NCI-H510A (cell line): ENCODE data around the gene MFAP3L.

ENCODE experiments used
- DNase-seq: peaks from one replicate; lab custom pipeline; 2025; lab: John Stamatoyannopoulos, UW

The MFAP3L gene

GRCh38 chr4:170022211-170022610 is 4.0 kb downstream of the MFAP3L start:
- DNase-seq: no peak

DNA sequence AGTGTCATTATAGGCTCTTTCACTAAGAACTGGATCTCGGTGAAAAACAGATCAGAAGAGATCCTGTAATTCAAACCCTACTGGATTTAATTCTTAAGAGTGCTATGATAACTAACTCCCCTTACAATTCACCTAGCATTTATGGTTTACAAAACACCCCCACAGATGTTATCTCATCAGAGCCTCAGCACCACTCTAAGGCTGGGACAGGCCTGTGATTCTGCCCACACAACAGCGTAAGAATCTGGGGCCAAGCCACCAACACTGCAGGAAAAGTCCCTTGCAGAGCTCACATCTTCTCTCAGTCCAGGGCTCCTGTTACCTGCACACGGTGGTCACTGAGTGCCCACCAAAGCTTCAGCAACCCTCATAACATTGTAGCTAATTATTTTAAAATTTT is 8.9 kb downstream of the MFAP3L start:
- DNase-seq: no peak

DNA sequence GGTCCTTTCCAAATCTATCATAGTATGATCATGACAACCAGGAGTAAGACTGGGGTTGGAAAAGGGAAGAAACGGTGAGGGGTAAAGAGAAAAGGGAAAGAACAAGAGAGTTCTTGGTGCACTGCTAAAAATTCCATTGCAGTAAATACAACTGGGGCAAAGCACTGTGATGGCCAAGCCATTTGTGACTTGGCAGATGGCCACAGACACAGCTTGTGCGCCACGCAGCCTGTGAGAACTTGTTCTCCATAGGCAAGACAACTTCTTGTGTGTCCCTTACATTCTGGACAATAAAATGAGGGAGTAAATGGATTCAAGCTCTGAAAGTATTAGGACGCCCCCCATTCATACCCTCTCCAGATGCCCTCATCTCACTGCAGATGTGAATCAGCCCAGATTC is 10.9 kb downstream of the MFAP3L start:
- no peak for DNase-seq

DNA sequence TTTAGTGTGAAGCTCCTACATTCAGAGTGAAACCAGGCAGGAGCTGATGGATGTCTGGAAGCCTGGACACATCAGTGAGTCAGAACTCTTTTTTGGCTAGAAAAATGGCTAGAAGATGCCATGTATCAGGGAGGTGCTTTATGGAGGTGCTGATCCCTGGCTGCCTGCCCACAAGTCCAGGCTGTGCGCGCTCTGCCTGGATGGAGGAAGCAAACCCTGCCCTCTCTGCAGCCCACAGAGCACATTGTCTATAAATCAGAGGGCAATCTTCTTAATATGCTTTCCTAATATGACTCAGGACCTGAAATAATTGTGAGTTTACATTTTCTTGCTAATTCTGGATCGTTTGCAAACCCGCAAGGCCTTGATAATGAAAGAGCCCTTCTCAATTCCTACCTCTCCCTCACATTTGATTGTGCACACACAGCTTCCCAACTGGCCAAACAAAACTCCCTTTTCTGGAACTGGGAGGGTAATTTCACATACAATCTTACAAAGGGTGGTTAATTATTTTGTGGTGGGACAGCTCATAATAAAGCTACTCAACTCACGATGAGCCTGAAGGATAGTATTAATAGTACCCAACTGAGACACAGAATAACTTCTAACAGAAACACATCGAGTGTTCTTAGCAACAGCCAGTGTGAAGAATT is 11.7 kb downstream of the MFAP3L start:
- no peak for DNase-seq

- no peak for DNase-seq
Measured at GRCh38 chr4:170012629-170012958, 13.6 kb downstream of the MFAP3L start.

GRCh38 chr4:170011921-170012628 is 14.1 kb downstream of the MFAP3L start:
- DNase-seq: no peak

DNA sequence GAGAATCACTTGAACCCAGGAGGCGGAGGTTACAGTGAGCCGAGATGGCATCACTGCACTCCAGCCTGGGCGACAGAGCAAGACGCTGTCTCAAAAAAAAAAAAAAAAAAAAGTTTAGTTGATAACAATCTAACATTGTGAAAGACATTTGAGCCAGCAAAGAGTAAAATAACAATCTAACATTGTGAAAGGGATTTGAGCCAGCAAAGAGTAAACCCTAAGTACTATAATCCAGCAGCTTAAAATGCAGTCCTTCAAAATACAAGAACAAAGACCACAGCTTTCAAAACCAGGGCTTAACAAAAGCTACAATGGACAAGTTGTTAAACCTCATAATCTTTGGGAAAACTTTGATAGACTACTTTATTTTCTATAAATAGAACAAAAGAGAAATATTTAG is 16.9 kb downstream of the MFAP3L start:
- no peak for DNase-seq

- no peak for DNase-seq
Measured at GRCh38 chr4:170008801-170009200, 17.4 kb downstream of the MFAP3L start.

- DNase-seq: no peak
Measured at GRCh38 chr4:170008371-170008770, 17.8 kb downstream of the MFAP3L start.

DNA sequence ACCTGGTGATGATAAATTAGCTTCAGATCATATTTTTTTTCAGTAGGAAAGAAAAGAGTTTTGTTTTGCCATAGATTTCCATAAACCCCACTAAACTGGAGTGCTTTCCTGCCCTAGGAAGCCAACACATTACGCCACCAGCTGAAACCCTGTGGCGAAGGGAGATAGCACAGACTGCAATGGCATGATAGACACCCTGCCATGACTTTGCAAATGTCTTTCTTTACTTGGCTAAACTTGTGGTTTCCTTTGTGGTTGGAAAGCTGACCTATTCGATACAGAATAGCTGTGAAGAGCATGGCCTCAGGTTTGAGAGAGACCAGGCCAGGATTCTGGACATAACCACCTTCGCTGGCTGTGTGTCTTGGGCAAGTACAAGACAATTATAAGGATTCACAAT is 19.1 kb downstream of the MFAP3L start:
- no peak for DNase-seq

DNA sequence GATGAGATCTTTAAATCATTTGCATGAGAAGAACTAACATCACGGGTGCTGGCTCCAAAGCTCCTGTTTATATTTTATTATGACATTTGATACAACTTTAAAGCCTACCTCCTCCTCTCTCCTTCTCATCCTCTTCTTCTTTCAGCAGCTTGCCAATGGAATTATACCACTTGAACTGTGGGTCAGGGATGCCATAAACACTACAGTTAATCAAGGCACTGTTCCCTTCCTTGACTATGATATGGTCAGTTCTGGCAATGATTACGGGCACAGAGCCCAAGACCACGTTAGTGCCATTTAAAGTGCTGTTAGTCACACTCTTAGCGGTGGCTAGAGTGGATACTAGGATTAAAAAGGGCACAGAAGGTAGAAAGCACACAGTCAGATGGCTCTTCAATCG is 20.7 kb downstream of the MFAP3L start:
- DNase-seq: peak; percentile 15

DNA sequence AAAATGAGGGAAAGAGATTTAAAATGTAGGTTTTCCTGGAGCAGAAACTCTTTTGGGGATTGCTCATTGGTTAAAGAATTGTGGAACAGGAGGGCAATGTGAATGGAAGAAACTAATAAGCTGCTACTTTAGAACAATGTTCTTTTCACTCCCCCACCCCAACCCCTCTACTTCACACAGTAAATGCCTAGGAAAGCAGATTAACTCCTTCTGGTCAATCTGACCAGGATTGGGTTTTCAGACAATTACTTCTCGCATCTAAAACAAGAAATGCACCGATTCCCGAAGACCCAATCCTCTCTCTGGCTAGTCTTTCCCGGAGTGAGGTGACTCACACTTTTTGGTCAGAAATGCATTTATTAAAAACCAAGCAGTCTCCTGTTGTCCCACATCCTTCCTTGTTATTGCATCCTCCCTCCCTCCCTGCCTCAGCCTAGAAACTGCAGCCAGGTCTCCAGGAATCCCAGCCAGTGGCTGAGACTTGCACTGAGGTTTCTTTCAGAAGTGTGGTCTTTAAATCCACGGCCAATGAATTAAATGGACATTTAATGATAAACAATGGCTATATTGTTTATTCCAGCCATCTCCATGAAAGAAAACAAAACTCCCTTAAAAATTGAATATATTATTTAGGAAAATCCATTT is 21.4 kb downstream of the MFAP3L start:
- DNase-seq: no peak

DNA sequence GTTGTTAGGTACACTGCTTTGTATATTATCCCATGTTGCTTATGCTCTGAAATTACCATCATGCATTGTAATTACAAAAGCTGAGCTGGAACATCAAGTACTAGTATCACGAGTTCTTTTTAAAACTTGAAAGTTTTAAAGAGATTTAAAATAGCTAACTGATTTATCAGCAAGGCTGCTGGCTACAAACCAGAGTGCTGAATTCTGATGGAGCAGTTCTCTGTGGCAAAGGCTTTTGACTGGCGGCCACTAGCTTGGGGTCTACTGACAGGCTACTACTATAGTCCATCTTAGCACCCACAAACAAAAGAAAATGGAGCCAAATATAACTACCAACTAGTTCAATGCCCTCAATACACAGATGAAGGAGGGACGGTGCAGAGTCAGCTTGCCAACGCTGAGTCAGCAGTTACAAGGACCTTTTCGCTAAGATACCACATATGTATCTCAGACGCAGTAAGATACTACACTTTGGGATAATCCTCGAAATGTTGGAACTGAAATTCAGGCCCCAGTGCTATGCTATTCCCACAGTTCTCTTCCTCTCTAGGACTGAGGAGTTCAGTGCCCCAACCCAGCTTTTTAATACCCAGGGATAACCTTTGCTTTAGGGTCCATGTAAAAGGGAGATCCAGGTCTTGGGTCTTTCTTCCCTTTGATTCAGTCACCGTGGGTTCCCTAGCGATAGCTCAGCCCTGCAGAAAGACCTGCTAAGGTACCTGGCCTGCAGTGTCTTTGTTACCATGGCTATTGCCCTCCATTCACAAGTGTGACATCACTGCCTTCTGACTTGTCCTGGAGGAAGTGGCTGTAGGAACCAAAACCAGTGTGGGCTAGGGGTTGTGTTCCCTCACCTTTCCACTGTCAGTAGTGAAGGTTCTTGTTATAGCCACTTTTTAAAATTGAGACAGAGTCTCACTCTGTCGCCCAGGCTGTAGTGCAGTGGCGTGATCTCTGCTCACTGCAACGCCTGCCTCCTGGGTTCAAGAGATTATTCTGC is 22.8 kb downstream of the MFAP3L start:
- DNase-seq: no peak

DNA sequence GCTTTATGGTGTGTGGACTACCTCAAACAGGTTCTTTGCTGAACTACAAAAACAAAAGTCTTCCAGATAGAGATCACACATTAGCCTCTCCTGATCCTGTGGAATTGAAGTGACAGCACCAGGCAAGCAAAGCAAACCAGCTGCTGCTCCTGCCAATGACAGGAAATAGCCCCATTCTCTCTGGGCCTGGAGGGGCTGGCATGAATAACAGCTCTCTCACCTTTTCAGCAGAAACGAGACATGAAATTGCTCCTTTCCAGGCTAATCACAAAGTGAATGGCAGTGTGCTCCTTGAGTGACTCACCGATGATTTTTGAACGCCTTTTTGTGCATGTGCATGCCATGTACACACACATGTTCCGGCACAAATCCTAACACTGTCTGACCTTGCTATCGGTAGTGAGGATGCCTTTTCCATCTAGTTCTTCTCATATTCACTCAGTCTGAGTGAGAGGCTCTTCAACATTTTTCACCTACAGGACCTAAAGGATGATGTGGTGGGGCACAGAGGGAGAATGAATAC is 24.4 kb downstream of the MFAP3L start:
- no peak for DNase-seq

GRCh38 chr4:170001011-170001744 is 25.0 kb downstream of the MFAP3L start:
- DNase-seq: no peak

GRCh38 chr4:169999923-170000322 is 26.3 kb downstream of the MFAP3L start:
- no peak for DNase-seq

DNA sequence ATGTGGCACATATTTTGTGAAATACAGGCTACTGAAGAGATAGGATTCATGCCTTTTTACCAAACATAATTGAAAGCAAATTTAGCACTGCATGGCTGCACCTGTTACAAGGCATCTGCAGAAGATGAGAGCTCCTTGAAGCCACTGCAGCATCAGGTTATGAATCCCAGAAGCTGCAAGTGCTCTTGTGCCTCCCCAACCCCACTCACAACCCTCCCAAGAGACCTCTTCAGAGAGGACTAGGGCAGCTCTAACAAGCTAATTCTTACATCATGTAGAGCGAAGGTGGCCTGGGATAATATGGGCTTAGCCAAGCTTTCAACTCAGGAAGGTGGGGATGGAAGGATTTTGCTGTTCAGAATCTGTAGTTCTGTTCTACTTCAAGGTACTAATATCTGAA is 27.2 kb downstream of the MFAP3L start:
- peak; percentile 10 for DNase-seq

- no peak for DNase-seq
Measured at GRCh38 chr4:169996379-169997240, 29.6 kb downstream of the MFAP3L start.

DNA sequence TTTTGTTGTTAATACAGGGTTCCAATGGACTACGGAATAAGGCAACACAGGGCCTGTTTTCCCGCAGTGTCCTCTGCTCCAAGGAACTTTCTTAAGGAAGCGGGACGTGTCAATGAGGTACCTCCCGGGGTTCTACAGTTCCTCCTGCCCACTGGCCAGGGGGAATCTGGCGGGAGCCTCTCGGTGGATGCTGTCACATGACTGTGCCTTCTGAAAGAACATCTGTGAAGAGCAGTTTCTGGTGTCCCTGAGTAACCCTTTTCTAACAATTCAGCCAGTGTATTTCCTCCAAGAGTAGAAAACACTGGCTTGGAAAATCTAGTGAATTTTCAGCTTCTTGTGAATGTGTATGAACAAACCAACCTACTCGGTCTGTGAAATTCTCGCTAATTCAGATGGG is 32.7 kb downstream of the MFAP3L start:
- no peak for DNase-seq

- no peak for DNase-seq
Measured at GRCh38 chr4:169988252-169988651, 37.9 kb downstream of the MFAP3L start.
